HFFc6 (cell line): Measurements from ENCODE around the gene CCDC85A. TPM values are rescaled to one million over a fixed set of nuclear protein-coding genes. Genes with fewer than 3 reads are reported as not detected.
A peak's percentile ranks its signal among the peaks of the same experiment; 100 is the strongest.

Experiments used
- DNase-seq: peaks from one replicate; pipeline ENCODE4 v3.0.0-alpha.2; 2018
- H3K27ac Mint-ChIP-seq: 2 replicates; pipeline ENCODE4 v1.8.0; 2020; ENCODE audit warnings: mild to moderate bottlenecking, mixed read lengths
- H3K27me3 Mint-ChIP-seq: 2 replicates; pipeline ENCODE4 v1.8.0; 2021; ENCODE audit warnings: mild to moderate bottlenecking, moderate library complexity, mixed read lengths; ENCODE audit not compliant: insufficient read depth
- H3K36me3 Mint-ChIP-seq: 2 replicates; pipeline ENCODE4 v1.8.0; 2021; ENCODE audit warnings: low read depth, mixed read lengths
- H3K4me1 Mint-ChIP-seq: 2 replicates; pipeline ENCODE4 v1.8.0; 2020; ENCODE audit warnings: low read depth, mixed read lengths
- H3K4me3 Mint-ChIP-seq: 2 replicates; pipeline ENCODE4 v1.8.0; 2020; ENCODE audit warnings: mild to moderate bottlenecking, moderate library complexity, mixed read lengths
- H3K9me3 Mint-ChIP-seq: 2 replicates; pipeline ENCODE4 v1.8.0; 2020; ENCODE audit warnings: mild to moderate bottlenecking, mixed read lengths
- total RNA-seq, 6 experiments: library from RNA; stranded (reverse); fragmentation: NEBNext Ultra II Directional; extraction: Animal tissue kit (Norgen Biotek cat#: 25700); gene quantifications; 2 replicates in 1 of 6; 3 replicates in 5 of 6; pipeline ENCODE4 v1.2.3, GENCODE V29; 2021
- TF ChIP-seq, protein P1 (sequence below): fragments of 200-600 bp; sonication (generic); IDR thresholded peaks from 2 replicates; pipeline ENCODE4 v1.5.0; 2021; ENCODE audit warnings: antibody characterized with exemption, mild to moderate bottlenecking

The CCDC85A gene
- total RNA-seq, 6 experiments from 2014 or later = 25.5 to 39.3 (median 36.9) TPM

DNA sequence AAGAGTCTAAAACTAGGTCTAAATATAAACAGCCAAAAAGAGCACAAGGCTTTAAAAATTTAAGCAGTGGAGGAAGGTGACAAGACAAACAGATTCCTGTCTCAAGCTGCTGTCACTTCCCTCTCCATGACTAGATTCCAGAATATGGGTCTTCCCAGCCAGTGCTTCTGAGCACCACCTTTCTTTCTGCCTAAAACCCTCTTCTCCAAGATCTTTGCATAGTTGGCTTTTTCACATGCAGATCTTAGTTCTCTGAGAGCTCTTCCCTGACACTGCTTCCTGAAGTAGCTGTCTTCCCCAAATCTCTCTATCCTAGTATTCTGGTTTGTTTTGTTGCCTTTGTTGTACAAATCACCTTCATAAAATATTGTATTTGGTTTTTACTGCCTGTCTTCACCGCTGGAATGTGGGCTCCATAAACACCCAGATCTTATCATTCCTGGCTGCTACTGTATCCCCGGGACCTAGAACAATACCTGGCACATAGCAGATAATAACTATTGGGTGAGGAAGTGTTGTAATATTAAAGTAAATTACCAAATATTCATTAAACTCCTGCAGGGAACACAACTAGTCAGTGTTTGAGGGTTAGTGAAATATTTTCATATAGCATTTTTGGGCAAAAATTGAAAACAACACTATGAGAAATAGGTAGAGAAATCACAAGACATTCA lies 150.2 kb downstream of the CCDC85A start:
- no peak overlapping the region for H3K4me3 Mint-ChIP-seq
- no peak overlapping the region for H3K27ac Mint-ChIP-seq
- no peaks in the 10 kb centered on the region for H3K36me3 Mint-ChIP-seq
- H3K9me3 Mint-ChIP-seq = no peaks in the 10 kb centered on the region
- TF ChIP-seq, protein P1, sequence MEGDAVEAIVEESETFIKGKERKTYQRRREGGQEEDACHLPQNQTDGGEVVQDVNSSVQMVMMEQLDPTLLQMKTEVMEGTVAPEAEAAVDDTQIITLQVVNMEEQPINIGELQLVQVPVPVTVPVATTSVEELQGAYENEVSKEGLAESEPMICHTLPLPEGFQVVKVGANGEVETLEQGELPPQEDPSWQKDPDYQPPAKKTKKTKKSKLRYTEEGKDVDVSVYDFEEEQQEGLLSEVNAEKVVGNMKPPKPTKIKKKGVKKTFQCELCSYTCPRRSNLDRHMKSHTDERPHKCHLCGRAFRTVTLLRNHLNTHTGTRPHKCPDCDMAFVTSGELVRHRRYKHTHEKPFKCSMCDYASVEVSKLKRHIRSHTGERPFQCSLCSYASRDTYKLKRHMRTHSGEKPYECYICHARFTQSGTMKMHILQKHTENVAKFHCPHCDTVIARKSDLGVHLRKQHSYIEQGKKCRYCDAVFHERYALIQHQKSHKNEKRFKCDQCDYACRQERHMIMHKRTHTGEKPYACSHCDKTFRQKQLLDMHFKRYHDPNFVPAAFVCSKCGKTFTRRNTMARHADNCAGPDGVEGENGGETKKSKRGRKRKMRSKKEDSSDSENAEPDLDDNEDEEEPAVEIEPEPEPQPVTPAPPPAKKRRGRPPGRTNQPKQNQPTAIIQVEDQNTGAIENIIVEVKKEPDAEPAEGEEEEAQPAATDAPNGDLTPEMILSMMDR = no peak
- H3K4me1 Mint-ChIP-seq = peaks cover 27% of the 10 kb centered on the region
- no peaks in the 10 kb centered on the region; the same call in 1 of the 2 replicates for H3K27me3 Mint-ChIP-seq
- no peak for DNase-seq

DNA sequence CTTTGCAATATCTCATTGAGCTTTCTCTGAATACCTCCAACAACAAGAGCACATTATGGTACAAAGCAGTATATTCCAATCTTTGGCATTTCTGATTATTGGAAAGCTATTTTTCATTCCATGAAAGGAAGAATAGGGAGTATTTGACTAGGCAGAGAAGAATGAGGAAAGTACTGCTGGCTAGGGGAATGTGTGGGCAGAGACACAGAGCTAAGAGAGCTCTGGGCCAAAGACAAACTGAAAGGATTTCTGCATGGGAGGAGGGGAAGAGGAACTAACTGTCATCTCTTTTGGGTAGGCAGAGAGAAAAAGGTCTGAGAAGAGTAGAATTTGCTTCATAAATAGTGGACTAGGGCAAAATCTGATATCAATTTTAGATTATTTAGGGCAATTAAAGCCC lies 150.8 kb downstream of the CCDC85A start:
- H3K9me3 Mint-ChIP-seq = no peaks in the 10 kb centered on the region
- H3K27me3 Mint-ChIP-seq = no peaks in the 10 kb centered on the region; the same call in 1 of the 2 replicates
- no peak overlapping the region for H3K4me3 Mint-ChIP-seq
- no peak for DNase-seq
- peaks cover 30% of the 10 kb centered on the region for H3K4me1 Mint-ChIP-seq
- no peaks in the 10 kb centered on the region for H3K36me3 Mint-ChIP-seq
- no peak overlapping the region for H3K27ac Mint-ChIP-seq
- TF ChIP-seq, protein P1 = no peak

DNA sequence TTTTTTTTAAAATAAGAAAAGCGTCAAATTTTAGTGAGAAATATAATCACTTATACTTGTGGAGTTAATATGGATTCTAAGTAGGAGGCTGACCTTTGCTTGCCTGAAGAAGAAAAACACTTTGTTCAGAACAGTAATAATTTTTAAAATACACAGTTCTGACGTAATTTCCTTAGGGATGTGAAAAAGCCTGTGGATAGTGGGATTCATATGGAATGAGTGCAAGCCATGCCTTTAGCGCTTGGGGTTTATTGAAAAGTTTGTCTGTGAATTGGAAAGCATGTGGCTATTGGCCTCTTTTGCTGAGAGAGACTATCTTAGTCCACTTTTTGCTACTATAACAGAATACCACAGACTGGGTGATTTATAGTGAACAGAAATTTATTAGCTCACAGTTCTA lies 151.3 kb downstream of the CCDC85A start:
- TF ChIP-seq, protein P1 = no peak
- H3K4me1 Mint-ChIP-seq = peaks cover 33% of the 10 kb centered on the region
- H3K36me3 Mint-ChIP-seq = 0 out of 2 replicates have a peak, but pooled peaks cover under 1% of the 10 kb centered on the region
- no peak for DNase-seq
- peak overlapping the region; percentile 60; the same call in 1 of the 2 replicates for H3K27ac Mint-ChIP-seq
- no peaks in the 10 kb centered on the region; the same call in 1 of the 2 replicates for H3K27me3 Mint-ChIP-seq
- 0 out of 2 replicates have a peak overlapping the region, but pooled peaks have one; percentile 39 for H3K4me3 Mint-ChIP-seq
- H3K9me3 Mint-ChIP-seq = no peaks in the 10 kb centered on the region

DNA sequence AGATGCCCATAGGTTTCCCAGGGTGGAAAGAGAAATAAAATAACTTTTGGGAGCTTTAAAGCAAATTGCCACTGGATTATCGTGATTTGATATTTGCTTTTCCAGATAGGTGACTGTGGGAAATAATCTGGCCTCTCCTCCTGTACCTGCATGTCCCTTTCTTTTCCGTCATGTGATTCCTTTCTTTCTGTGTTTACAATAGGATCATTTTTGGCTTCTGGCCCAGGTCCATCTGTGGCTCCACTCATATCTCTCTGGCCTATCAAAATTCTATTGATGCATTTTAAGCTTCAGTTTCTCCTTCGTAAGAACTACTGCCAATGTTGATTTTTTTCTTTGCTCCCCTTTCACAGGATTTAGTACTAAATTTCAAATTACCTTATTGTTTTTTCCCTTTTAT lies 153.6 kb downstream of the CCDC85A start:
- H3K36me3 Mint-ChIP-seq = peaks cover 15% of the 10 kb centered on the region; the same call in 1 of the 2 replicates
- TF ChIP-seq, protein P1 = no peak
- H3K27ac Mint-ChIP-seq = peak overlapping the region; percentile 28; the same call in 1 of the 2 replicates

DNA sequence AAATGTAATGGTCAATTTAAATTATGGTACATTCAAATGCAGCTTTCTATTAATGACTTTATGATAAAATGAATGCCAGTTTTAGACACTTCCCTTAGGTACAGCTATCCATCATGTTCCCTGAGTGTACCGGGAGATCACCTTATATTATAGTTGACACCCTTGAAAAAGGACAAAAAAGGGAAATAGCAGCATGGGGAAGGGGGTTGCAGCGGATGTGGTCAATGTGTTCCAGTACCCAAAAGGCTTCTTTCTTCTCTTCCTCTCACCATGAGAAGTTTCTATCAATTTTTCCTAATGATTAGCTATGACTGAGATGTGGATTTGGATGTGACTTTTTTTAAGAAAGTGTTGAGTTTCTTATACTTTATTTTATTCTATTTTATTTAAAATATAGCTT lies 154.4 kb downstream of the CCDC85A start:
- Mint-ChIP-seq H3K4me3 (no peak overlapping the region), H3K4me1 (peaks cover 52% of the 10 kb centered on the region), H3K9me3 (no peaks in the 10 kb centered on the region), H3K36me3 (peaks cover 15% of the 10 kb centered on the region; the same call in 1 of the 2 replicates), H3K27me3 (no peaks in the 10 kb centered on the region; the same call in 1 of the 2 replicates), H3K27ac (no peak overlapping the region)
- DNase-seq = no peak
- TF ChIP-seq, protein P1 = no peak

More for the DNA sequence above, 153.6 kb downstream of the CCDC85A start:
- Mint-ChIP-seq H3K9me3 (no peaks in the 10 kb centered on the region), H3K4me1 (peaks cover 44% of the 10 kb centered on the region), H3K4me3 (peak overlapping the region; percentile 34; the same call in 1 of the 2 replicates), H3K27me3 (no peaks in the 10 kb centered on the region; the same call in 1 of the 2 replicates)
- no peak for DNase-seq
